GM21526 (cell line): ENCODE data around the gene KRTAP10-9.
"Not testable (repeated sequence)": the region's sequence is repeated elsewhere in the genome, so short reads cannot be mapped to it uniquely, and the experiment has no call there.

Experiments used
- ATAC-seq: cut with Tn5 transposase; IDR thresholded peaks from one replicate; pipeline ENCODE4 v1.9.1; 2021; ENCODE audit warnings: moderate library complexity; ENCODE audit not compliant: unreplicated experiment, low FRiP score

Gene KRTAP10-9

GRCh38 chr21:44626673-44627143 lies at the start of gene KRTAP10-9:
TSS of gene KRTAP10-9 (plus strand) at chr21:44627093. CDS start at chr21:44627172, 79 bp downstream.
- ATAC-seq, result no peak

- ATAC-seq, result no peak
These were observed 48.4 kb upstream of the KRTAP10-9 start for GRCh38 chr21:44578371-44579055.

GRCh38 chr21:44579056-44579832 lies 47.6 kb upstream of the KRTAP10-9 start:
- no peak for ATAC-seq

- no peak for ATAC-seq
These were observed 47.1 kb upstream of the KRTAP10-9 start for GRCh38 chr21:44579833-44580144.

GRCh38 chr21:44580231-44580821 lies 46.6 kb upstream of the KRTAP10-9 start, which contains the start of gene KRTAP10-5:
TSS of gene KRTAP10-5 (minus strand) at chr21:44580604. CDS start at chr21:44580578, 26 bp downstream.
- not testable (repeated sequence) for ATAC-seq

- ATAC-seq, result no peak
These were observed 45.7 kb upstream of the KRTAP10-9 start for GRCh38 chr21:44581158-44581557.

- ATAC-seq, result no peak
These were observed 44.8 kb upstream of the KRTAP10-9 start for GRCh38 chr21:44582055-44582454.

GRCh38 chr21:44583089-44583799 lies 43.6 kb upstream of the KRTAP10-9 start:
- no peak for ATAC-seq

GRCh38 chr21:44583800-44584147 lies 43.1 kb upstream of the KRTAP10-9 start:
- ATAC-seq, result no peak

- ATAC-seq, result no peak
These were observed 41.0 kb upstream of the KRTAP10-9 start for GRCh38 chr21:44585892-44586291.

- ATAC-seq, result no peak
These were observed 37.8 kb upstream of the KRTAP10-9 start for GRCh38 chr21:44589094-44589493.

- no peak for ATAC-seq
These were observed 37.1 kb upstream of the KRTAP10-9 start for GRCh38 chr21:44589586-44590305.

GRCh38 chr21:44590311-44590721 lies 36.6 kb upstream of the KRTAP10-9 start:
- no peak for ATAC-seq

- not testable (repeated sequence) for ATAC-seq
These were observed 35.7 kb upstream of the KRTAP10-9 start for GRCh38 chr21:44590897-44591800.

- not testable (repeated sequence) for ATAC-seq
These were observed 35.1 kb upstream of the KRTAP10-9 start for GRCh38 chr21:44591801-44592130.

GRCh38 chr21:44592446-44593311 lies 34.2 kb upstream of the KRTAP10-9 start, which contains the start of gene KRTAP10-6:
TSS of gene KRTAP10-6 (minus strand) at chr21:44592505. CDS start at chr21:44592484, 21 bp downstream.
- no peak for ATAC-seq

GRCh38 chr21:44593598-44594405 lies 33.1 kb upstream of the KRTAP10-9 start:
- ATAC-seq, result no peak
